GM13976 (cell line): ENCODE measurements around the gene GPHN.

Source experiments
- DNase-seq: peaks from one replicate; pipeline ENCODE4 v3.0.0; 2012; ENCODE audit warnings: low spot score
- CTCF ChIP-seq: IDR thresholded peaks from 2 replicates; pipeline ENCODE4 v1.5.1; 2012; ENCODE audit warnings: borderline replicate concordance, mild to moderate bottlenecking; ENCODE audit not compliant: insufficient read depth; ENCODE audit errors: extremely low read depth, missing control alignments, control extremely low read depth
- in situ Hi-C: fragments of 300-500 bp; cut with MboI; formaldehyde crosslinking; loops from one replicate; pipeline ENCODE4 v1.12.0; 2022; ENCODE audit warnings: low sequenced_read_pairs, mixed read lengths, inconsistent platforms; ENCODE audit not compliant: unreplicated experiment

GPHN gene

GRCh38 chr14:66652525-66653106 lies 144.7 kb downstream of the GPHN start:
- no peak for DNase-seq
- in situ Hi-C loops, result no loop called here
- TF ChIP-seq CTCF, result no peak

- no peak for DNase-seq
- in situ Hi-C loops, result no loop called here
- no peak for TF ChIP-seq CTCF
Observed at GRCh38 chr14:66657780-66658179, 149.8 kb downstream of the GPHN start.

- no peak for TF ChIP-seq CTCF
- DNase-seq, result no peak
- in situ Hi-C loops, result no loop called here
Observed at GRCh38 chr14:66662374-66662773, 154.4 kb downstream of the GPHN start.

- TF ChIP-seq CTCF, result no peak
- no peak for DNase-seq
- in situ Hi-C loops, result no loop called here
Observed at GRCh38 chr14:66677780-66678179, 169.8 kb downstream of the GPHN start.

GRCh38 chr14:66680216-66680615 lies 172.3 kb downstream of the GPHN start:
- in situ Hi-C loops, result no loop called here
- no peak for DNase-seq
- TF ChIP-seq CTCF, result no peak

GRCh38 chr14:66696326-66696725 lies 188.4 kb downstream of the GPHN start:
- TF ChIP-seq CTCF, result no peak
- no peak for DNase-seq
- in situ Hi-C loops, result no loop called here
